ENCODE data around the gene RELN. TPM values are rescaled to one million over a fixed set of nuclear protein-coding genes. Genes with fewer than 3 reads are reported as not detected.

Gene RELN
- total RNA-seq, 2 experiments from 2014 or later = not detected

DNA sequence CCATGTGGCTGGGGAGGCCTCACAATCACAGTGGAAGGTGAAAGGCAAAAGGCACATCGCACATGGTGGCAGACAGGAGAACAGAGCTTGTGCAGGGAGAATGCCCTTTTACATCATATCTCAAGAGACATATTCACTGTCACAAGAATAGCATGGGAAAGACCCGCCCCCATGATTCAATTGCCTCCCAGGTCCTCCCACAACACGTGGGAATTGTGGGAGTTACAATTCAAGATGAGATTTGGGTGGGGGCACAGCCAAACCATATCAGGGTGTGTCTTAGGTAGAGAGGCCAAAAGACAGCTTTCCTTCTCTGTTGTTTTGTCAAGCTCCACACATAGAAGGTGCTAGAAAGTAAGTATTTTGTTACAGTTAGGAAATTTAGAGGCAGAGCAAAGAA is 522.6 kb downstream of the RELN start:
- TF ChIP-seq, protein P1, sequence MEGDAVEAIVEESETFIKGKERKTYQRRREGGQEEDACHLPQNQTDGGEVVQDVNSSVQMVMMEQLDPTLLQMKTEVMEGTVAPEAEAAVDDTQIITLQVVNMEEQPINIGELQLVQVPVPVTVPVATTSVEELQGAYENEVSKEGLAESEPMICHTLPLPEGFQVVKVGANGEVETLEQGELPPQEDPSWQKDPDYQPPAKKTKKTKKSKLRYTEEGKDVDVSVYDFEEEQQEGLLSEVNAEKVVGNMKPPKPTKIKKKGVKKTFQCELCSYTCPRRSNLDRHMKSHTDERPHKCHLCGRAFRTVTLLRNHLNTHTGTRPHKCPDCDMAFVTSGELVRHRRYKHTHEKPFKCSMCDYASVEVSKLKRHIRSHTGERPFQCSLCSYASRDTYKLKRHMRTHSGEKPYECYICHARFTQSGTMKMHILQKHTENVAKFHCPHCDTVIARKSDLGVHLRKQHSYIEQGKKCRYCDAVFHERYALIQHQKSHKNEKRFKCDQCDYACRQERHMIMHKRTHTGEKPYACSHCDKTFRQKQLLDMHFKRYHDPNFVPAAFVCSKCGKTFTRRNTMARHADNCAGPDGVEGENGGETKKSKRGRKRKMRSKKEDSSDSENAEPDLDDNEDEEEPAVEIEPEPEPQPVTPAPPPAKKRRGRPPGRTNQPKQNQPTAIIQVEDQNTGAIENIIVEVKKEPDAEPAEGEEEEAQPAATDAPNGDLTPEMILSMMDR (IDR thresholded peaks at IDR 0.05) = no peak
- Mint-ChIP-seq H3K9me3 (no peaks in the 10 kb centered on the region), H3K27me3 (peaks cover 49% of the 10 kb centered on the region), H3K4me1 (ENCODE audit: low read depth) (no peaks in the 10 kb centered on the region), H3K27ac (no peak overlapping the region), H3K4me3 (no peak overlapping the region), H3K36me3 (ENCODE audit: low read depth) (no peaks in the 10 kb centered on the region)
- Histone ChIP-seq H3K36me3 (ENCODE audit: insufficient read depth, low read length) (no peaks in the 10 kb centered on the region), H3K27ac (ENCODE audit: low read depth in 1 of 2, low read length in 2 of 2) (no peak overlapping the region), H3K27me3 (ENCODE audit: control insufficient read depth in 1 of 2, insufficient read depth in 2 of 2, low read length in 2 of 2) (peaks cover 4 to 22% of the 10 kb centered on the region in 2 experiments), H3K9me3 (ENCODE audit: control insufficient read depth in 1 of 2, insufficient read depth in 1 of 2, low read length in 2 of 2) (no peaks in the 10 kb centered on the region), H3K4me3 (ENCODE audit: low read length) (no peak overlapping the region), H3K4me1 (ENCODE audit: insufficient read depth, low read length) (no peaks in the 10 kb centered on the region)
- DNase-seq (no peak), ATAC-seq (ENCODE audit: poor library complexity) (no peak)
- POLR2A ChIA-PET = no interaction called here
- CTCF ChIA-PET = no interaction called here
- intact Hi-C loops (cut with DNase I, micrococcal nuclease) = no loop called here

DNA sequence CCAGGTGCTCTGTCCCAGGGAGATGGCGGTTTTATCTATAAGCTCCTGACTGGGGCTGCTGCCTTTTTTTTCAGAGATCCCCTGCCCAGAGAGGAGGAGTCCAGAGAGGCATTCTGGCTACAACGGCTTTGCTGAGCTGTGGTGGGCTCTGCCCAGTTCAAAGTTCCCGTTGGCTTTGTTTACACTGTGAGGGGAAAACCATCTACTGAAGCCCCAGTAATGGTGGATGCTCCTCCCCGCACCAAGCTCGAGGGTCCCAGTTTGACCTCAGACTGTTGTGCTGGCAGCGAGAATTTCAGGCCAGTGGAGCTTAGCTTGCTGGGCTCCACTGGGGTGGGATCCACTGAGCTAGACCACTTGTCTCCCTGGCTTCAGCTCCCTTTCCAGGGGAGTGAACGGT is 527.1 kb downstream of the RELN start:
- H3K4me3 ChIP-seq (ENCODE audit: low read length) = no peak overlapping the region
- TF ChIP-seq, protein P1 (IDR thresholded peaks at IDR 0.05) = no peak
- Mint-ChIP-seq H3K4me3 (no peak overlapping the region), H3K27me3 (peaks cover 17% of the 10 kb centered on the region), H3K27ac (no peak overlapping the region), H3K9me3 (no peaks in the 10 kb centered on the region), H3K4me1 (ENCODE audit: low read depth) (no peaks in the 10 kb centered on the region), H3K36me3 (ENCODE audit: low read depth) (no peaks in the 10 kb centered on the region)
- CTCF ChIA-PET = no interaction called here
- ATAC-seq (ENCODE audit: poor library complexity) (no peak), DNase-seq (no peak)
- intact Hi-C loops (cut with DNase I, micrococcal nuclease) = no loop called here
- H3K27ac ChIP-seq (ENCODE audit: low read depth in 1 of 2, low read length in 2 of 2) = no peak overlapping the region
- peaks cover 9 to 12% of the 10 kb centered on the region in 2 experiments for H3K27me3 ChIP-seq (ENCODE audit: control insufficient read depth in 1 of 2, insufficient read depth in 2 of 2, low read length in 2 of 2)
- H3K9me3 ChIP-seq (ENCODE audit: control insufficient read depth in 1 of 2, insufficient read depth in 1 of 2, low read length in 2 of 2) = no peaks in the 10 kb centered on the region
- POLR2A ChIA-PET = no interaction called here
- H3K4me1 ChIP-seq (ENCODE audit: insufficient read depth, low read length) = no peaks in the 10 kb centered on the region
- H3K36me3 ChIP-seq (ENCODE audit: insufficient read depth, low read length) = no peaks in the 10 kb centered on the region

DNA sequence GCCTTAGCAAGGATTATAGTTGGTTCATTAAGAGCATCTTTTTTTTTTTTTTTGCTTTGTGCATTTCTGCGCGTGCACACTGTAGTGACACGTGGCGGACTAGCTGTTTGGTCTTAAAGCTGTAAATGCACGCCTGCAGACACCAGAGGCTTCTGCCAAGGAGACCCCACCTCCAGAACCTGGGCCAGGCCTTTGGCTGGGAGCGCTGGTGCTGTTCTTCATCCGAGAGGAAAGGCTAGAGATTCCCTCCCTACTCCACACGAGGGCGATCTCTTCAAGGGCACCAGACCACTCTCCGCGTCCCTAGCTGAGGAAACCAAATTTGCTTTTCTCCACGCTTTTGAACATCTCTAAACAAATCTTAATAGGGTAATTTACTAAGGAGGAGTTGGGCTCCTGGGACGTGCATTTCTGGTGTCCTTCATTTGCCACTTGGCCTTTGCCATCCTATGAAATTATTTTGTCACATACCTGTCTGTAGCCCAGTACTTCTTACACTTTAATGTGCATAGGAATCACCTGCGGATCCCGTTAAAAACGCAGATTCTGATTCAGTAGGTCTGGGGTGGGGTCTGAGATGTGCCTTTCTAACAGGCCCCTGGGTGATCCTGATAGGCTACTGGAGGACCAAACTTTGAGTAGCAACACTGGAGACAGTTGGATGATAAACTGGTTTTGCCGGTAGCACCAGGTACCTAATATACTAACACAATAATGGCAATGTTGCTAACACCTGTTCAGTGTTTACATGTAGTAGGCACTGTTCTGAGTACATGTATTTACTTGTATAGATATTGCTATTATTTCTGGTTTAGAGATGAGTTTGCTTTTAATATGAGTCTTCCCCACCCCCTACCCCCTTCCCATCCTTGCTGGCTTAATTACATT is 542.1 kb downstream of the RELN start:
- H3K36me3 ChIP-seq (ENCODE audit: insufficient read depth, low read length) = no peaks in the 10 kb centered on the region
- intact Hi-C loops (cut with DNase I, micrococcal nuclease) = no loop called here
- H3K4me3 ChIP-seq (ENCODE audit: low read length) = no peak overlapping the region
- H3K9me3 ChIP-seq (ENCODE audit: control insufficient read depth in 1 of 2, insufficient read depth in 1 of 2, low read length in 2 of 2) = peaks cover 0 to 7% of the 10 kb centered on the region in 2 experiments
- TF ChIP-seq, protein P1 (IDR thresholded peaks at IDR 0.05) = peak; percentile 26
- Mint-ChIP-seq H3K27ac (no peak overlapping the region), H3K27me3 (peaks cover 94% of the 10 kb centered on the region), H3K4me1 (ENCODE audit: low read depth) (peaks cover 18% of the 10 kb centered on the region), H3K4me3 (no peak overlapping the region), H3K36me3 (ENCODE audit: low read depth) (no peaks in the 10 kb centered on the region), H3K9me3 (peaks cover 7% of the 10 kb centered on the region)
- peaks cover 39 to 45% of the 10 kb centered on the region in 2 experiments for H3K27me3 ChIP-seq (ENCODE audit: control insufficient read depth in 1 of 2, insufficient read depth in 2 of 2, low read length in 2 of 2)
- ATAC-seq (ENCODE audit: poor library complexity) = peak; percentile 52
- ChIA-PET CTCF (no interaction called here), POLR2A (no interaction called here)
- H3K4me1 ChIP-seq (ENCODE audit: insufficient read depth, low read length) = peaks cover 19% of the 10 kb centered on the region
- no peak overlapping the region for H3K27ac ChIP-seq (ENCODE audit: low read depth in 1 of 2, low read length in 2 of 2)
- peak in 6 of 14 experiments; percentile 5 to 43 (median 10) for DNase-seq

All from CD4-positive, alpha-beta T cell (primary cell).